ENCODE measurements around the gene GALNT1. TPM values are rescaled to one million over a fixed set of nuclear protein-coding genes. Genes with fewer than 3 reads are reported as not detected.
A peak's percentile ranks its signal among the peaks of the same experiment; 100 is the strongest.

Gene GALNT1
- total and polyA plus RNA-seq, 2 of the 4 experiments (the other 2 are of a cell fraction) = 24.9 to 43.9 TPM

- H3K36me3 ChIP-seq (ENCODE audit: control insufficient read depth, insufficient read depth, low read length) = no peaks in the 10 kb centered on the region
- H3K9ac ChIP-seq (ENCODE audit: low read depth, low read length) = no peak overlapping the region
- no peak overlapping the region for H2BK20ac ChIP-seq (ENCODE audit: low read depth, low read length)
- H2BK5ac ChIP-seq (ENCODE audit: low read depth, low read length, poor library complexity, severe bottlenecking) = no peak overlapping the region
- H4K91ac ChIP-seq (ENCODE audit: insufficient read depth, low read depth, low read length) = no peak overlapping the region
- no peaks in the 10 kb centered on the region for H3K79me1 ChIP-seq (ENCODE audit: low read depth in 1 of 2, low read length in 2 of 2)
- no peaks in the 10 kb centered on the region for H3K9me3 ChIP-seq (ENCODE audit: control insufficient read depth, insufficient read depth, low read length)
- peaks cover 43% of the 10 kb centered on the region for H3K27me3 ChIP-seq (ENCODE audit: control insufficient read depth, insufficient read depth, low read length)
- no peak overlapping the region for H3K18ac ChIP-seq (ENCODE audit: low read depth, low read length)
- H4K8ac ChIP-seq (ENCODE audit: low read depth in 2 of 2, low read length in 2 of 2) = no peak overlapping the region
- WGBS, 2 experiments (ENCODE audit: extremely low coverage in 2 of 2, insufficient read length in 1 of 2) = no CpG with 5 or more reads among the region's 5 CpGs
- H3K9me1 ChIP-seq (ENCODE audit: insufficient read depth, low read length) = no peaks in the 10 kb centered on the region
- no peak overlapping the region for H3K56ac ChIP-seq (ENCODE audit: extremely low read depth, insufficient read depth, low read length)
- intact Hi-C loops (cut with micrococcal nuclease) (loop anchor here (2.0 to 10.0 kb wide), 2 partner anchors 367 to 1001 kb away; no protein-coding TSS in a partner anchor), dilution Hi-C loops (cut with HindIII; ENCODE audit: low sequenced_read_pairs, unreplicated experiment) (no loop called here), in situ Hi-C loops (cut with MboI; ENCODE audit: low sequenced_read_pairs) (loop anchor here (10.0 kb wide), 2 partner anchors 191 to 531 kb away; no protein-coding TSS in a partner anchor)
- H3K23ac ChIP-seq (ENCODE audit: low read depth, low read length) = no peak overlapping the region
- BruUV-seq (replicated peaks) = no TSS peak
- H4K5ac ChIP-seq (ENCODE audit: low read depth, low read length) = no peak overlapping the region
- ChIA-PET POLR2A (ENCODE audit: unreplicated experiment) (no interaction called here), CTCF (no interaction called here)
- no peak overlapping the region for H2AK5ac ChIP-seq (ENCODE audit: low read depth, low read length)
- no peak overlapping the region for H3K4me3 ChIP-seq (ENCODE audit: insufficient read depth, low read depth, low read length)
- TF ChIP-seq CHD1 (IDR thresholded peaks at IDR 0.05; ENCODE audit: low read depth, low read length) = no peak
- TF ChIP-seq SMC3 (IDR thresholded peaks at IDR 0.05; ENCODE audit: low read depth, low read length) = no peak
- TF ChIP-seq RFX5 (IDR thresholded peaks at IDR 0.05; ENCODE audit: low read depth, low read length) = no peak
- no peak for TF ChIP-seq NFE2L2 (IDR thresholded peaks at IDR 0.05; ENCODE audit: low read depth, low read length)
- peak; percentile 62 for TF ChIP-seq CEBPB (IDR thresholded peaks at IDR 0.05; ENCODE audit: low read depth, low read length)
- TF ChIP-seq BHLHE40 (IDR thresholded peaks at IDR 0.05; ENCODE audit: low read depth, low read length) = no peak
- H3K4me2 ChIP-seq (ENCODE audit: low read depth, low read length) = no peak overlapping the region
- DNase-seq (no peak), ATAC-seq (ENCODE audit: low read depth) (no peak)
- H2AK9ac ChIP-seq (replicated peaks; ENCODE audit: low read depth, low read length, poor library complexity) = no peak overlapping the region
- no peaks in the 10 kb centered on the region for H4K20me1 ChIP-seq (ENCODE audit: insufficient read depth, low read length)
- no peaks in the 10 kb centered on the region for H3K4me1 ChIP-seq (ENCODE audit: control insufficient read depth, insufficient read depth, low read length)
- no peak overlapping the region for H2BK15ac ChIP-seq (ENCODE audit: low read depth, low read length)
- no peak overlapping the region for H3K27ac ChIP-seq (ENCODE audit: insufficient read depth, low read length)
- H3K4ac ChIP-seq (ENCODE audit: low read depth, low read length) = no peak overlapping the region
- no peak overlapping the region for H3K14ac ChIP-seq (replicated peaks; ENCODE audit: low read depth, low read length)
- H2AFZ ChIP-seq (replicated peaks; ENCODE audit: low read length, poor library complexity) = no peak overlapping the region
- H2BK120ac ChIP-seq (ENCODE audit: low read depth, low read length) = no peak overlapping the region
These were observed 171.9 kb downstream of the GALNT1 start for GRCh38 chr18:35753306-35753910.
